HG02623 (cell line): ENCODE measurements around the gene GNB1.

Experiments used
- ATAC-seq: cut with Tn5 transposase; IDR thresholded peaks from one replicate; pipeline ENCODE4 v1.9.1; 2021; ENCODE audit warnings: moderate library complexity; ENCODE audit not compliant: unreplicated experiment

GNB1 gene

GRCh38 chr1:1922956-1923833 lies 32.3 kb upstream of the GNB1 start:
- ATAC-seq = no peak

GRCh38 chr1:1922702-1922955 lies 31.7 kb upstream of the GNB1 start:
- no peak for ATAC-seq

DNA sequence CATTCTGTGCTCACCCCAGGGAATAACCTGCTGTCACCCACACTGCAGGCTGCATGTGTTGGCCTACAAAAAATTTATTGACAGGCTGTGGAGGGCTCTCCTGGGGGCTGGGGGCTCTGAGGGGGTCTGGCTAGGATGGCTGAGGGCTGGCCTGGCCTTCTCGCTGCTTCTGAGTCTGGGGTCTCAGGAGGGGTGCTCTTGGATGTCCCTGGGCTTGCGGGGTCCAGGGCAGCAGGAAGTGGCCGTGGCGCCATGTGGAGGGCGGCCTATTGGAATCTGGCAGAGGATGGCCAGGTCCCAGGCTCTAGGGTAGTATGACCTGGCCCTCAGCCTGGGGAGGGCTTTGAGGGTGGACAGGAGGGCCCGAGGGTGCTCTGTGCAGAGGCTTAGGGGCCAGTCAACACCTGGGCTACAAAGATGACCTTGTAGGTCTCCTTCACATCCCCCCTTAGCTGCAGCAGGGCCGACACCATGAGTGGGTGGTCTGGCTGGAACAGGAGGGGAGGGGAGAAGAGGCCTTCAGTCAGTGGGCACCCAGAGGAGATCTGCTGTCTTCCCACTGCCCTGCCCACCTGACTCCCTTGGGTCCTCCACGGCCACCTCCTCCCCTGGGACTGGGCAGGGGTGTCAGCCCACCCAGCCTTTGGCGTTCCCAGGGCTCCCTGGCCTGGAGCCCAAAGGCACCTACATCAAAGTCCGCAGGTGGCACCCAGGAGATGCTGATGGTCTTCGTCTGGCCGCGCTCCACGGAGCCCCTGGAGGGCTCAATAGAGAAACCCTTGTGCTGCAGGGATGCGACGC lies 31.2 kb upstream of the GNB1 start:
- no peak for ATAC-seq

DNA sequence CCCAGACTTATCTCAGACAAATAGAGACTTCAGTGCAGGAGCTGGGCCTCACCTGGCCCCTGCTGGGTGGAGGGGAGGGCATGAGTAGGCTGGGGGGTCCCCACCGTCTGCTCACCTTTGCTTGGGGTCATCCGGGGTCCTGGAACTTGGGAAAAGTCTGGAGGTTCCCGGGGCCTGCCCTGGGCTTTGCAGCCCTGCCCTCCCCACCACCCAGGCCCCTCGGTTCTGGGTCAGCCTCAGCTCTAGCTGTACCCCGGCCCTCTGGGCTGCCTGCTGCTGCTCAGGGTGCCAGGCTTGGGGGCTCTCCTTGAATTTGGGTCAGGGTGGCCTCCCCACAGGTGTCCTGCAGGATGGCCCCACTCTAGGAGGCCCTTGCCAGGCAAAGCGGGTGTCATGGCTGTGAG lies 30.6 kb upstream of the GNB1 start:
- ATAC-seq = no peak

DNA sequence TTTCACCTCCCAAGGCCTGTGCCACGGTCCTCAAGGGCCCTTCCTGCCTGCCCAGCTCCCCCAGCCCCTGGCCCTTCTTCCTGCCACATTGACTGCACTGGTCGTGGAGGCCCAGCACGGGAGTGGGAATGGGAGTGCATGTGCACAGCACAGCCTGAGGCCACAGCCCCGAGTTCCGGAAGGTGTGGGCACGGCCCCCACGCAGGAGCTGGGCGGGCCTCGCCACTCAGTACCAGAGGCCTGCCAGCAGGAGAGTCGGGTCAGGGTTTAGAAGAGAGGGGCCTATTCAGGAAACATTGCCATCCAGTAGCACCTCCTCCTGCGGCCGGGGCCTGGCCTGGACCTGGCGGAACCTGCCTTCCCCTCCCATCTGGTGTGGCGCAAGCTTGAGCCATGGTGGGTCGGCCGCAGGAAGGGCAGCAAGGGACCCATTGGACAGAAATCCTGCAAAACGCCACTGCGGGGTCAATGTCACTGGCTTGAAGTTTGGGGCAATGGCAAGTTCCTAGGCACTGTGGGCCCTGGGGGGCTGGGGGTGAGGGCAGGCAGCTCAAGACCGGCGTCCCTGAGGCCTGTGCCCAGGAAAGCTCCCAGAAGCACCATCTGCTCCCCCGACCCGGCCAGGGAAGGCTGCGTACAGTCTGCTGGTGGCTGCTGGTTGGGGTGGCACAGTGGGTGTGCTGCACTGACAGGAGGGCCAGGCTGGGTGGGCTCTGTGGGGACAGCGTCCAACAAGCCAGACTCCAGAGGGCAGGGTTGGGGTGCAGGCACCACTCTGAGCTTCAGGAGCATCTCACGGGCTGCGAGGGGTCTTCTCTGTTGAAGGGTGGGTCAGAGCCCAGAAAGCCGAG lies 29.9 kb upstream of the GNB1 start:
- no peak for ATAC-seq

- no peak for ATAC-seq
These were observed 29.2 kb upstream of the GNB1 start for GRCh38 chr1:1920057-1920607.

DNA sequence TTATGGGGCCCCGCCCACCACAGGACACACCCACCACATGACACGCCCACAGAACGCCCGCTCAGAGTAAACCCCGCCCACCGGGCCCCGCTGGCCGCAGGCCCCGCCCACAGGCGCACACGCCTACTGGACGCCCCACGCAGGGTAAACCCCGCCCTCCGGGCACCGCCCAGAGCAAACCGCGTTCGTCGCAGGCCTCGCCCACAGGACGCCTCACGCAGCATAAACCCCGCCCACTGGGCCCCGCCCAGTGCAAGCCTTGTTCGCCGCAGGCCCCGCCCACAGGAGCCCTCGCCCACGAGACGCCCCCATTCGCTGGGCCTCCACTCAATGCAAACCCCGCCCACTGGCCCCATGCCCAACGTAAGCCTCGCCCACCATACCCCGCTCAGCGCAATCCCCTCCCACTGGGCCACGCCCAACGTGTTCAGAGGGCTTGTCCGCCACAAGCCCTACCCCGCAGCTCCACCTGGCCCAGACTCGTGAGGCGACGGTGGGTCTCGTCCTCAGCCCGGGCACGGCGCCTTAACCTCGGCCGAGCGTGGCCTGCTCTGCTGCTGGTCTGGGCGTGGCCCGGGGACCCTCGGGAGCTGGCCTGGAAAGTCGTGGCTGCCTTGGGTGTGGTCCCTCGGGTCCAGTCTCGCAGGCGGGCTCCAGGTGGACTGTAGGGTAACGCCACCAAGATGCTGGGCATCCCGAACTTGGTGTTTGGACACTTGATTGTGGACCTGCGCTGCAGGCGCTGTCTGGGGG lies 28.6 kb upstream of the GNB1 start:
- ATAC-seq = peak; percentile 63

GRCh38 chr1:1918901-1919303 lies 28.0 kb upstream of the GNB1 start, which contains the start of gene TMEM52:
TSS of gene TMEM52 (minus strand) at chr1:1919279. CDS start at chr1:1919265, 14 bp downstream.
- ATAC-seq = no peak

DNA sequence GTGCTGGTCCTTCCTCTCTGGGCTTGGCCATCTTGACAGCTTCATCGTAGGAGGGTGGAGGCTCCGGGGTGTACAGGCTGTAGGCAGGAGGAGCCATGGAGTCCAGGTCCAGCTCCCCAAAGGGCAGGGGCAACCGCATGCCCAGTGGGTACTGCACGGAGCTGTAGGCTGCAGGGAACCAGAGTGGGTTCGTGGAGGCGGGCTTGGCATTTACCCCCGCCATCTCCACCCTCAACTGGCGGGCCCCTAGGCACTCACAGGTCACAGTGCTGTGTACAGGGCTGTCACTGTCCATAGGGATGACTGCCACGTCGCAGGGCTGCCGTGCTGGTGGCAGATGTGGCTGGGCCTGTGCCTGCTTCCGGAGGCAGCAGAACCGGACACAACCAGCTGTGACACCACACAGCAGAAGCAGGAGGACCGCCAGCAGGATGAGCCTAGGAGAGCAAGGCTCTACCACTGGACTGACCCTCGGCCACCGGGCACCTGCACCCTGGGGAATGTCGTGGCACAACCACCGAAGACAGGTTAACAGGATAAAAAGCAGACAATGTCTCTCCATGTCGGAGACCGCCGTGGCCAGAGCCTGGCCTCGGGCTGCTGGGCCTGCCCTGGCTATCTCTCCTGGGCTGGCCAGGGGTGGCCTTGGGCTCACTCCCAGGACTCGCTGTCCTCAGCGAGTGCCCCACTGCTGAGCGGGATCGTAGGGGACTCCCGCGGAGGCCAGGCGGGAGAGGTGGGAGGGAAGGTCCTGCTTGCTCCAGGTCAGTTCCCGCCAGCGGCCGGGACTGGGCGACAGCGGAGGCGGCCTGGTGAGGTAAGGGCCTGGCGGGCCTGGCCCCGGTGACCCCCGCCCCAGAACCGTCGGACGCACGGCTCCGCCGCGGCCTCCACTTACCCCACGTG lies 27.4 kb upstream of the GNB1 start:
- ATAC-seq = no peak

DNA sequence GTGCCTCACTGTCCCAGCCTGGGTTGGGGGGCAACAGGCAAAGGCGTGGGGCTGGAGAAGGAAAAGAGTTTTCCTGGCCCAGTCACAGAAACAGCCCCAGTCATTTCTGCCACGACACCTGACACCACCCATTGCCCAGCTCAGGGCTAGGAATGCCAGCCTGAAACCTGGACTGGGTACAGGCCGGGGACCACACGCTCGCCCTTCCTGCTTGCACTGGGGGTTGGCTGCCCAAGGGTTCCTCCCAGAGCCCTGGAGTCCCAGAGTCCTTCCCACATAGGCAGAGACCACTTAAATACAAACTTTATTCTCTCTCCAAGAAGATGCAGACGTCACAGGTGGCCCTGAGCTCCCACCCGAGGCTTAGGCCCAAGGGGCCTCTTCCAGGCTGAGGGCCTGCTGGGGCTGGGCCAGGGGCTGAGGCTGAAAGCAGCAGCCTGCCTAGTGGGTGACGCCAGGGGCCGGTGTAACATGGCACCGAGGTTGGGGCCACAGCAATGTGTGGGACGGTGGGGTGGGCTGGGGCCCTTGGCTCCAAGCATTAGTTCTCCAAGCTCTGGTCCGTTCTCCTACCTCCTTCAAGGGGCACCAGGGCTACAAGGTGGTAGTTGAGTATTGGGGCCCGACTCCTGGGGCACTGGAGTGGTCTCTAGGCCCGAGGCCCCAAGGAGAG lies 26.6 kb upstream of the GNB1 start:
- ATAC-seq = no peak

DNA sequence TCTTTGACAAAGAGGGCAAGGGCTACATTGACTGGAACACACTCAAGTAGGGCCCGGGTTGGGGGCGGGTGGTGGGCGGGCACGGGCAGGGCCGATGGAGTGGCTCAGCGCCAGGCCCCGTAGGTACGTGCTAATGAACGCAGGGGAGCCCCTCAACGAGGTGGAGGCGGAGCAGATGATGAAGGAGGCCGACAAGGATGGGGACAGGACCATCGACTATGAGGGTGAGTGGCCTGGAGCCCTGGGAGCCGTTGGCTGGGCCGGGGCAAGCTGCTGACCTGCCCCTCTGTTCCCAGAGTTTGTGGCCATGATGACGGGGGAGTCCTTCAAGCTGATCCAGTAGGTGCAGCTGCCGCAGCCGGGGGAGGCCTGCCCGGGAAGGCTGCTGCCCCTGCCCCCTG lies 26.0 kb upstream of the GNB1 start:
- ATAC-seq = no peak

- no peak for ATAC-seq
These were observed 25.3 kb upstream of the GNB1 start for GRCh38 chr1:1915911-1916840.

GRCh38 chr1:1914971-1915692 lies 24.2 kb upstream of the GNB1 start, which contains the start of gene CALML6:
TSS of gene CALML6 (plus strand) at chr1:1915260. CDS start at chr1:1915281, 21 bp downstream.
- ATAC-seq = no peak

- no peak for ATAC-seq
These were observed 23.4 kb upstream of the GNB1 start for GRCh38 chr1:1914101-1914970.

- no peak for ATAC-seq
These were observed 20.6 kb upstream of the GNB1 start for GRCh38 chr1:1911350-1912041.
